DLD1 (cell line): ENCODE data around the gene MGAM2.

Source experiments
- in situ Hi-C: cut with HindIII; loops from 2 replicates; pipeline ENCODE4 v1.10.0; 2017; ENCODE audit warnings: low sequenced_read_pairs

The MGAM2 gene

GRCh38 chr7:142257958-142258357 is 146.4 kb downstream of the MGAM2 start, which contains the start of gene PRSS58:
Gene PRSS58 (minus strand): TSS chr7:142258058. CDS start chr7:142257707, 351 bp downstream.
- in situ Hi-C loops = no loop called here

GRCh38 chr7:142263598-142264380 is 152.3 kb downstream of the MGAM2 start:
- in situ Hi-C loops = no loop called here
